HFFc6 (cell line): ENCODE results near the gene MSL3B.
A peak's percentile ranks its signal among the peaks of the same experiment; 100 is the strongest.

Experiments
- DNase-seq: peaks from one replicate; pipeline ENCODE4 v3.0.0-alpha.2; 2018
- H3K27ac Mint-ChIP-seq: 2 replicates; pipeline ENCODE4 v1.8.0; 2020; ENCODE audit warnings: mild to moderate bottlenecking, mixed read lengths
- H3K27me3 Mint-ChIP-seq: 2 replicates; pipeline ENCODE4 v1.8.0; 2021; ENCODE audit warnings: mild to moderate bottlenecking, moderate library complexity, mixed read lengths; ENCODE audit not compliant: insufficient read depth
- H3K36me3 Mint-ChIP-seq: 2 replicates; pipeline ENCODE4 v1.8.0; 2021; ENCODE audit warnings: low read depth, mixed read lengths
- H3K4me1 Mint-ChIP-seq: 2 replicates; pipeline ENCODE4 v1.8.0; 2020; ENCODE audit warnings: low read depth, mixed read lengths
- H3K4me3 Mint-ChIP-seq: 2 replicates; pipeline ENCODE4 v1.8.0; 2020; ENCODE audit warnings: mild to moderate bottlenecking, moderate library complexity, mixed read lengths
- H3K9me3 Mint-ChIP-seq: 2 replicates; pipeline ENCODE4 v1.8.0; 2020; ENCODE audit warnings: mild to moderate bottlenecking, mixed read lengths
- TF ChIP-seq, protein P1 (sequence below): fragments of 200-600 bp; sonication (generic); IDR thresholded peaks from 2 replicates; pipeline ENCODE4 v1.5.0; 2021; ENCODE audit warnings: antibody characterized with exemption, mild to moderate bottlenecking

MSL3B gene

DNA sequence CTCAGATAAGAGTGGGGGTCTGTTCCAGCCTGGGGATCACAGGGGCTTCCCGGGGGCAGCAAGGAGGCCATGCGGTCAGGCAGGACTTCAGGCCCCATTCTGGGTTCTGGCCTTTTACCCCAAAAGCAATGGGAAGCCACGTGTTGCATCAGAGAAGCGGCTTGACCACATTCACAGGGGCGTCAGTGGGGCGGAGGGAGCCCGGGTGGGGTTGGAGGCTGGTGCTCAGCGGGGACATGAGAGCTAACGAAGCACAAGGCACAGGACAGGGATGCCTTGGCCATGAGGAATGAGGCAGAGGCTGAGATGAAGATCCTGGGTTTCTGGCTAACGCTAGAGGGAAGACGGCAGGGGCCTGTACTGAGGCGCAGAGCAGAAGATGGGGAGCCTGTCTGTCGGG is 19.9 kb downstream of the MSL3B start:
- H3K27me3 Mint-ChIP-seq, result peaks cover 3% of the 10 kb centered on the region
- H3K36me3 Mint-ChIP-seq, result peaks cover 42% of the 10 kb centered on the region
- peaks cover 31% of the 10 kb centered on the region for H3K4me1 Mint-ChIP-seq
- DNase-seq, result no peak
- H3K27ac Mint-ChIP-seq, result peak overlapping the region; percentile 59; the same call in 1 of the 2 replicates
- TF ChIP-seq, protein P1, sequence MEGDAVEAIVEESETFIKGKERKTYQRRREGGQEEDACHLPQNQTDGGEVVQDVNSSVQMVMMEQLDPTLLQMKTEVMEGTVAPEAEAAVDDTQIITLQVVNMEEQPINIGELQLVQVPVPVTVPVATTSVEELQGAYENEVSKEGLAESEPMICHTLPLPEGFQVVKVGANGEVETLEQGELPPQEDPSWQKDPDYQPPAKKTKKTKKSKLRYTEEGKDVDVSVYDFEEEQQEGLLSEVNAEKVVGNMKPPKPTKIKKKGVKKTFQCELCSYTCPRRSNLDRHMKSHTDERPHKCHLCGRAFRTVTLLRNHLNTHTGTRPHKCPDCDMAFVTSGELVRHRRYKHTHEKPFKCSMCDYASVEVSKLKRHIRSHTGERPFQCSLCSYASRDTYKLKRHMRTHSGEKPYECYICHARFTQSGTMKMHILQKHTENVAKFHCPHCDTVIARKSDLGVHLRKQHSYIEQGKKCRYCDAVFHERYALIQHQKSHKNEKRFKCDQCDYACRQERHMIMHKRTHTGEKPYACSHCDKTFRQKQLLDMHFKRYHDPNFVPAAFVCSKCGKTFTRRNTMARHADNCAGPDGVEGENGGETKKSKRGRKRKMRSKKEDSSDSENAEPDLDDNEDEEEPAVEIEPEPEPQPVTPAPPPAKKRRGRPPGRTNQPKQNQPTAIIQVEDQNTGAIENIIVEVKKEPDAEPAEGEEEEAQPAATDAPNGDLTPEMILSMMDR, result no peak
- H3K9me3 Mint-ChIP-seq, result no peaks in the 10 kb centered on the region
- no peak overlapping the region for H3K4me3 Mint-ChIP-seq

DNA sequence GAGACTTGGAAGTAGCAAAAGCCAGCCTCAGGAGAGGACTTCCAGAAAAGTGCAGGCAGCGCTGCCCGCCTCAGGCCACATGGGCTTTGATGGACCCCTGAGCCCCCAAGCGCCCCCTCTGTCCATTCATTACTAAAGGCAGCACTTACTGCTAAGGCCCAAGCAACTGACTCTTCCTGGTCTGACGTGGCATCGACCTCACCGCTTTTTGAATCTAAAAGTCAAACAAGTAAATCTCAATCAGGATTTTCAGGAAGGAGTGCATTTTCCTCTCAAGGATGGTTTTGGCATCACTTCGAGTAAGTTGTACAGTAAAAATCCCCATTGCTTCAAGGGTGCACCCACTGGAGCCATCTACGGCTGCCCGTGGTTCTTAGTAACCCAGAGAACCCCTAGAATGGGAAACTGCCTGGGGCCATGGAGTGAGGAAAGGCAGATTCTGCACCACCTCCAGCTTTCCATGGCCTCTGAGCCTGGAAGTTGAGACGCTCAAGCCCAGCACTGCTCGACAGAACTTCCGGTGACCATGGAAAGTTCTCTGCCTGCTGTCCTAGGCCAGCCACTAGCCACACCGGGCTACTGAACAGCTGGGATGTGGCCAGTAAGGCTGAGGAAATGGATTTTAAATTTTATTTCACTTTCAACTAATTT is 20.8 kb downstream of the MSL3B start:
- TF ChIP-seq, protein P1, result no peak
- Mint-ChIP-seq H3K4me3 (no peak overlapping the region), H3K9me3 (no peaks in the 10 kb centered on the region), H3K27me3 (peaks cover 2% of the 10 kb centered on the region; the same call in 1 of the 2 replicates), H3K36me3 (peaks cover 44% of the 10 kb centered on the region), H3K4me1 (peaks cover 22% of the 10 kb centered on the region), H3K27ac (no peak overlapping the region)
- no peak for DNase-seq

DNA sequence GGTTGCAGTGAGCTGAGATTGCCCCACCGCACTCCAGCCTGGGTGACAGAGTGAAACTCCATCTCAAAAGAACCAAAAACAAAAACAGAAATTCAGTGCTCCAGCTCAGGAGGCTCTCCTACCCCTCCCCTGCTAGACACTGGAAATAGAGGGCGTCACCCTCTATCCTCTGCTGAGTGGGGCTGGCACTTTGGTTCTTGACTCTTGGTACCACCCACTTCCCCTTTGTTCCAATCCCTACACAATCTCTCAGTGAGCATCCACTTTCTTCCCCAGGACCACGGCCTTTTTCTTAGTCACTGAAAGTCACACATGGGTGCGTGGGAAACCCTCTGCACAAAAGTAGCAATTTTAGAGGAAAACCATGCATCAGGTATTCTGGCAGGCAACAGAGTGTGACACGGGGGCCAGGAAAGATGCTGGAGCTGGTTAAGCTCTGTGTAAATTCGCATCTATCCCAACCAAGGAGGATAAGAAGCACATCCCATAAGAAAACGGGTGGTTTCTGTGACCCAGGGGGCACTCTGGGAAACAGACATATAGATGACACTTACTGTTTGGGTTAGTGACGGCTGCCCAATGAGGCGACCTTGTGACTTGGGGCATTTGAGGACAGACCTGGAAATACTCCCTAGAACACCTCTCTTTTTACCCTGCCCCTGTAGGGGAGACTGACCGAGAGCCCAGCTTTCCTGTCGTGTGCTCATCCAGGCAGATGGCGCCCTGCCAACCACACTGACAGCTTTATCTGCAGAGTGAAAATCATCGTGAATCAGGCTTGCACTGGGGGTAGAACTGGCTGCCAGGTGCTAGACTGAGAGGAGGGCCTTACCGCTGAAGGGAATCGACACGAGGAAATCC is 21.6 kb downstream of the MSL3B start:
- TF ChIP-seq, protein P1, result no peak
- Mint-ChIP-seq H3K4me3 (no peak overlapping the region), H3K4me1 (peaks cover 15% of the 10 kb centered on the region), H3K27me3 (peaks cover 2% of the 10 kb centered on the region; the same call in 1 of the 2 replicates), H3K27ac (no peak overlapping the region), H3K9me3 (no peaks in the 10 kb centered on the region), H3K36me3 (peaks cover 49% of the 10 kb centered on the region)
- DNase-seq, result no peak

DNA sequence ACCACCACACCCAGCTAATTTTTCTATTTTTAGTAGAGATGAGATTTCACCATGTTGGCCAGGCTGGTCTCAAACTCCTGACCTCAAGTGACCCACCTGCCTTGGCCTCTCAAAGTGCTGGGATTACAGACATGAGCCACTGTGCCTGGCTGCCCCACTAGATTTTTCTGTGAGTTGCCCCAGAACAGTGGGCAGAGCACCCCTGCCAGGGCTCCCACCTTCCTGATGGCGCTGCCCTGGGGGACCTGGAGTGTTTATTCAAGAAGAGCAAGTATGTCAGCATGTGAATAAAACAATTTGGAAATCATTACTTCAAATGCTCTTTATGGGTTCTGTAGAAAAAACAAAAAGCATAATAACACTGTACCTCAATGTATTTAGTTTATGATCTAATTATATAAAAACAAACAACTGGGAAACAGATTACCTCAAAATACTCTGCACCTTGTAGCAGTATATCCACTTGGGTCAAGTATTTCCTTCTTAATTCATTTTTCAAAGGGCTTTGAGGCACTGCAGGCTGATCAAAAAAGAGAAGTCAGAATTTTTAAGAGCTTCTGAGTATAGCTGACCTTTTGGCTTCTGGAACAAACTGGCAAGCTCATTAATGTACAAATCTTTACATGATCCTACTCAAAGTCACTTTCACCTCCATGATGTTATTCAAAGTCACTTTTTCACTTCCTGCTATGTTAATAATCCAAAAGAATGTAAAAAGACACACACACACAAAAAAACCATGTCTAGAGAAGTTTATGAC is 22.7 kb downstream of the MSL3B start:
- TF ChIP-seq, protein P1, result no peak
- peaks cover 59% of the 10 kb centered on the region for H3K36me3 Mint-ChIP-seq
- peaks cover 9% of the 10 kb centered on the region for H3K4me1 Mint-ChIP-seq
- H3K27ac Mint-ChIP-seq, result no peak overlapping the region
- no peak for DNase-seq
- H3K9me3 Mint-ChIP-seq, result no peaks in the 10 kb centered on the region
- peaks cover 2% of the 10 kb centered on the region; the same call in 1 of the 2 replicates for H3K27me3 Mint-ChIP-seq
- no peak overlapping the region for H3K4me3 Mint-ChIP-seq

DNA sequence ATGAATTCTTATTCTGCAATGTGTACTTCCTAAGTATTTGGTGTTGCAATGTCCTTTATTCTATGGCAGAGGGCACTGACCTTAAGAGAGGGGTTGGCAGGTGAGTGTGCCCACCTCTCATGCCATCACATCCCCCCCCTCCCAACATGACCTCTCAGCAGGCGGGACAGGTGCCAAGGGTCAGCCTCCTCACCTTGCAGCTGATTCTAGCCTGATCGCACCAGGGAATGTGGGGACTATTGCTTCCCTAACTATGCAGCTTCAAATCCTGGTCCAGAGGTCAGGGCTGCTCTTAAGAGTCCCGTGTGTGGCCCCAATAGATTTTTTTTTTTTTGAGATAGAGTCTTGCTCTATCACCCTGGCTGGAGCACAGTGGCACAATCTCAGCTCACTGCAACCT is 23.4 kb downstream of the MSL3B start:
- no peaks in the 10 kb centered on the region for H3K9me3 Mint-ChIP-seq
- peaks cover 2% of the 10 kb centered on the region; the same call in 1 of the 2 replicates for H3K27me3 Mint-ChIP-seq
- DNase-seq, result no peak
- H3K4me3 Mint-ChIP-seq, result no peak overlapping the region
- no peak overlapping the region for H3K27ac Mint-ChIP-seq
- H3K36me3 Mint-ChIP-seq, result peaks cover 66% of the 10 kb centered on the region
- H3K4me1 Mint-ChIP-seq, result peaks cover 9% of the 10 kb centered on the region
- TF ChIP-seq, protein P1, result no peak
